ENCODE data around the gene RAD9A.

DNA sequence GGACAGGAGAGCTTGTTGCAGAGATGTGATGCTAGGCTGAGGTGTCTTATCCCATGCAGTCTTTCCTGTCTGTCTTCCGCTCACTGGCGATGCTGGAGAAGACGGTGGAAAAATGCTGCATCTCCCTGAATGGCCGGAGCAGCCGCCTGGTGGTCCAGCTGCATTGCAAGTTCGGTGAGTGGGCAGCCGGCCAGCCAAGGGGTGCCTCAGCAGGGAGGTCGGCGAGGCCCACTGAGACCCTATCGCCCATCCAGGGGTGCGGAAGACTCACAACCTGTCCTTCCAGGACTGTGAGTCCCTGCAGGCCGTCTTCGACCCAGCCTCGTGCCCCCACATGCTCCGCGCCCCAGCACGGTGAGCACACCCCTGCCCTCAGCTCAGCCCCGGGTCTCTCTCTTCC is 1.7 kb downstream of the RAD9A start:
- TF ChIP-seq, protein P1, sequence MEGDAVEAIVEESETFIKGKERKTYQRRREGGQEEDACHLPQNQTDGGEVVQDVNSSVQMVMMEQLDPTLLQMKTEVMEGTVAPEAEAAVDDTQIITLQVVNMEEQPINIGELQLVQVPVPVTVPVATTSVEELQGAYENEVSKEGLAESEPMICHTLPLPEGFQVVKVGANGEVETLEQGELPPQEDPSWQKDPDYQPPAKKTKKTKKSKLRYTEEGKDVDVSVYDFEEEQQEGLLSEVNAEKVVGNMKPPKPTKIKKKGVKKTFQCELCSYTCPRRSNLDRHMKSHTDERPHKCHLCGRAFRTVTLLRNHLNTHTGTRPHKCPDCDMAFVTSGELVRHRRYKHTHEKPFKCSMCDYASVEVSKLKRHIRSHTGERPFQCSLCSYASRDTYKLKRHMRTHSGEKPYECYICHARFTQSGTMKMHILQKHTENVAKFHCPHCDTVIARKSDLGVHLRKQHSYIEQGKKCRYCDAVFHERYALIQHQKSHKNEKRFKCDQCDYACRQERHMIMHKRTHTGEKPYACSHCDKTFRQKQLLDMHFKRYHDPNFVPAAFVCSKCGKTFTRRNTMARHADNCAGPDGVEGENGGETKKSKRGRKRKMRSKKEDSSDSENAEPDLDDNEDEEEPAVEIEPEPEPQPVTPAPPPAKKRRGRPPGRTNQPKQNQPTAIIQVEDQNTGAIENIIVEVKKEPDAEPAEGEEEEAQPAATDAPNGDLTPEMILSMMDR (IDR thresholded peaks at IDR 0.05), result no peak
- no peak for TF ChIP-seq POLR2A (IDR thresholded peaks at IDR 0.05)
